ENCODE measurements around the gene HLCS. TPM values are rescaled to one million over a fixed set of nuclear protein-coding genes. Genes with fewer than 3 reads are reported as not detected.

Gene HLCS
- total and polyA plus RNA-seq, 2 donors (not counting 3 experiments of a cell fraction or from before 2014, with no cell fraction given): 6.7 to 17.2 TPM

- H3K79me2 ChIP-seq (ENCODE audit: control insufficient read depth, insufficient read depth, low read length): no peaks in the 10 kb centered on the region
- POLR2A ChIA-PET: no interaction called here
- H3K4me3 ChIP-seq (replicated peaks in 1 of 3; ENCODE audit: insufficient read depth in 1 of 3, low read depth in 1 of 3, low read length in 3 of 3): no peak overlapping the region
- no peak for FAIRE-seq
- TF ChIP-seq POLR2A (IDR thresholded peaks at IDR 0.05; ENCODE audit: low read depth, low read length): no peak
- no peak overlapping the region for H3K27ac ChIP-seq (ENCODE audit: insufficient read depth, low read depth, low read length)
- no peaks in the 10 kb centered on the region for H3K27me3 ChIP-seq (ENCODE audit: control insufficient read depth in 2 of 2, insufficient read depth in 2 of 2, low read length in 2 of 2)
- dilution Hi-C loops (cut with MboI; ENCODE audit: extremely low pct_ligation_motif_present, low sequenced_read_pairs): no loop called here
- H3K9me3 ChIP-seq (replicated peaks; ENCODE audit: control insufficient read depth, insufficient read depth, low read length): no peaks in the 10 kb centered on the region
- no peaks in the 10 kb centered on the region for H3K9me1 ChIP-seq (replicated peaks; ENCODE audit: control insufficient read depth, extremely low read depth, insufficient read depth, low read length)
- no peaks in the 10 kb centered on the region for H3K4me1 ChIP-seq (ENCODE audit: control insufficient read depth, extremely low read depth, insufficient read depth, low read length)
- CTCF ChIA-PET: interaction anchor here (1.6 kb wide), 1 partner anchor 252 kb away, joined by 4 read pairs; no protein-coding TSS in a partner anchor
- no peak for DNase-seq (ENCODE audit: low read depth, low spot score)
- no peak overlapping the region for H3K4me2 ChIP-seq (ENCODE audit: insufficient read depth, low read length)
- H3K36me3 ChIP-seq (ENCODE audit: control insufficient read depth in 2 of 2, extremely low read depth in 1 of 2, insufficient read depth in 2 of 2, low read length in 2 of 2): no peaks in the 10 kb centered on the region
- H4K20me1 ChIP-seq (replicated peaks; ENCODE audit: control insufficient read depth, extremely low read depth, insufficient read depth, low read length): no peaks in the 10 kb centered on the region
- BruUV-seq (replicated peaks): no TSS peak
- H2AFZ ChIP-seq (ENCODE audit: low read depth, low read length): no peak overlapping the region
- intact Hi-C loops (cut with micrococcal nuclease): no loop called here
- H3K9ac ChIP-seq (replicated peaks; ENCODE audit: extremely low read depth, insufficient read depth, low read length): no peak overlapping the region
Measured at GRCh38 chr21:36882776-36883175, 83.7 kb downstream of the HLCS start.

- ChIA-PET CTCF (no interaction called here), POLR2A (no interaction called here)
- Histone ChIP-seq H4K20me1 (replicated peaks; ENCODE audit: control insufficient read depth, extremely low read depth, insufficient read depth, low read length) (no peaks in the 10 kb centered on the region), H3K9me3 (replicated peaks; ENCODE audit: control insufficient read depth, insufficient read depth, low read length) (no peaks in the 10 kb centered on the region), H2AFZ (ENCODE audit: low read depth, low read length) (no peak overlapping the region), H3K27ac (ENCODE audit: insufficient read depth, low read depth, low read length) (no peak overlapping the region), H3K4me2 (ENCODE audit: insufficient read depth, low read length) (no peak overlapping the region), H3K9me1 (replicated peaks; ENCODE audit: control insufficient read depth, extremely low read depth, insufficient read depth, low read length) (no peaks in the 10 kb centered on the region), H3K9ac (replicated peaks; ENCODE audit: extremely low read depth, insufficient read depth, low read length) (no peak overlapping the region), H3K79me2 (ENCODE audit: control insufficient read depth, insufficient read depth, low read length) (no peaks in the 10 kb centered on the region), H3K36me3 (ENCODE audit: control insufficient read depth in 2 of 2, extremely low read depth in 1 of 2, insufficient read depth in 2 of 2, low read length in 2 of 2) (no peaks in the 10 kb centered on the region), H3K4me3 (replicated peaks in 1 of 3; ENCODE audit: insufficient read depth in 1 of 3, low read depth in 1 of 3, low read length in 3 of 3) (no peak overlapping the region), H3K27me3 (ENCODE audit: control insufficient read depth in 2 of 2, insufficient read depth in 2 of 2, low read length in 2 of 2) (no peaks in the 10 kb centered on the region), H3K4me1 (ENCODE audit: control insufficient read depth, extremely low read depth, insufficient read depth, low read length) (no peaks in the 10 kb centered on the region)
- dilution Hi-C loops (cut with MboI; ENCODE audit: extremely low pct_ligation_motif_present, low sequenced_read_pairs): no loop called here
- no peak for TF ChIP-seq POLR2AphosphoS5 (IDR thresholded peaks at IDR 0.05; ENCODE audit: insufficient read depth, low read depth, low read length)
- no peak for DNase-seq (ENCODE audit: low read depth, low spot score)
- FAIRE-seq: no peak
- intact Hi-C loops (cut with micrococcal nuclease): no loop called here
- BruUV-seq (replicated peaks): no TSS peak
Measured at GRCh38 chr21:36881228-36881627, 85.2 kb downstream of the HLCS start.

All from endothelial cell of umbilical vein (primary cell).